Measurements from ENCODE around the gene ARFRP1. TPM values are rescaled to one million over a fixed set of nuclear protein-coding genes. Genes with fewer than 3 reads are reported as not detected.
A peak's percentile ranks its signal among the peaks of the same experiment; 100 is the strongest.

ARFRP1 gene
- total and polyA plus RNA-seq, 2 of the 13 experiments (the other 11 are each of a cell fraction or from before 2014, with no cell fraction given): 32.0 to 51.1 TPM

GRCh38 chr20:63653041-63653973 is 54.5 kb downstream of the ARFRP1 start, which contains the start of gene STMN3 (continued):
- TF ChIP-seq ZNF318 (CRISPR knock-in tag; IDR thresholded peaks at IDR 0.05) (peak; percentile 92; the same call in 1 of the 2 replicates), RAD51 (IDR thresholded peaks at IDR 0.05; ENCODE audit: borderline replicate concordance) (no peak), ZNF572 (CRISPR knock-in tag; IDR thresholded peaks at IDR 0.05) (peak; percentile 85), TGIF2 (CRISPR knock-in tag; IDR thresholded peaks at IDR 0.05) (peak; percentile 99), SMAD1 (CRISPR knock-in tag; IDR thresholded peaks at IDR 0.05; ENCODE audit: borderline replicate concordance, low read depth) (no peak; the same call in 1 of the 2 replicates), PTBP1 (IDR thresholded peaks at IDR 0.05; ENCODE audit: low read depth, low read length, poor library complexity, severe bottlenecking) (no peak), MTF2 (CRISPR knock-in tag; IDR thresholded peaks at IDR 0.05; ENCODE audit: borderline replicate concordance) (peak; percentile 94; the same call in 1 of the 2 replicates), ZNF484 (CRISPR knock-in tag; IDR thresholded peaks at IDR 0.05; ENCODE audit: borderline replicate concordance, low read depth) (peak; percentile 95; the same call in 1 of the 2 replicates), ZNF644 (CRISPR knock-in tag; IDR thresholded peaks at IDR 0.05; ENCODE audit: low read depth) (peak; percentile 84), ZNF770 (CRISPR knock-in tag; IDR thresholded peaks at IDR 0.05) (peak; percentile 73; the same call in 1 of the 2 replicates), ZNF674 (CRISPR knock-in tag; IDR thresholded peaks at IDR 0.05; ENCODE audit: low read depth) (peak; percentile 87; the same call in 1 of the 2 replicates), ZNF546 (CRISPR knock-in tag; conservative IDR thresholded peaks at IDR 0.05) (peak; percentile 99)
